H7 (cell line): ENCODE measurements around the gene DHDDS. TPM values are rescaled to one million over a fixed set of nuclear protein-coding genes. Genes with fewer than 3 reads are reported as not detected.

Experiments
- DNase-seq: peaks from one replicate; pipeline ENCODE4 v3.0.0; 2012
- H3K27me3 ChIP-seq: 2 replicates; pipeline ENCODE4 v1.6.0; 2011; ENCODE audit warnings: mild to moderate bottlenecking, low read length; ENCODE audit not compliant: control insufficient read depth, insufficient read depth
- H3K36me3 ChIP-seq: replicated peaks from 2 replicates; pipeline ENCODE4 v1.5.1; 2011; ENCODE audit warnings: low read length; ENCODE audit not compliant: control insufficient read depth, insufficient read depth
- H3K4me3 ChIP-seq: 2 replicates; pipeline ENCODE4 v1.5.1; 2011; ENCODE audit warnings: low read depth, mild to moderate bottlenecking, control low read depth, low read length, moderate library complexity; ENCODE audit not compliant: insufficient read depth
- total RNA-seq: library from RNA; depleted of rRNA; stranded (reverse); fragments of >200 nt; shearing (Covaris generic); gene quantifications from 2 replicates; pipeline ENCODE4 v1.2.3, GENCODE V29; 2014; rRNA removed

Gene DHDDS
- total RNA-seq, 1 experiment from 2014 or later: 60.0 TPM

DNA sequence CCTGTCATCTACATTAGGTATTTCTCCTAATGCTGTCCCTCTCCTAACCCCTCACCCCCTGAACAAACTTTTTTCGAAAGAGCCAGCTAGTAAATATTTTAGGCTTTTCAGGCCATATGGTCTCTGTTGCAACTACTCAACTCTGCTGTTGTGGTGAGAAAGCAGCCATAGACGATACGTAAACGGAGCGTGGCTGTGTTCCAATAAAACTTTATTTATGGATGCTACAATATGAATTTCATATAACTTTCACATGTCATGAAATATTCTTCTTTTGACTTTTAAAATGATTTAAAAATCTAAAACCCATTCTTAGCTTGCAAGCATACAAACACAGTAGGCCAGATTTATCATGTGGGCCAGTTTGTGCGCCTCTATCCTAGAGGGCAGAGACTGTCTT, 86.2 kb downstream of the DHDDS start:
- no peaks in the 10 kb centered on the region; the same call in 1 of the 2 replicates for H3K27me3 ChIP-seq
- no peaks in the 10 kb centered on the region for H3K36me3 ChIP-seq
- no peak overlapping the region for H3K4me3 ChIP-seq
- DNase-seq: no peak

DNA sequence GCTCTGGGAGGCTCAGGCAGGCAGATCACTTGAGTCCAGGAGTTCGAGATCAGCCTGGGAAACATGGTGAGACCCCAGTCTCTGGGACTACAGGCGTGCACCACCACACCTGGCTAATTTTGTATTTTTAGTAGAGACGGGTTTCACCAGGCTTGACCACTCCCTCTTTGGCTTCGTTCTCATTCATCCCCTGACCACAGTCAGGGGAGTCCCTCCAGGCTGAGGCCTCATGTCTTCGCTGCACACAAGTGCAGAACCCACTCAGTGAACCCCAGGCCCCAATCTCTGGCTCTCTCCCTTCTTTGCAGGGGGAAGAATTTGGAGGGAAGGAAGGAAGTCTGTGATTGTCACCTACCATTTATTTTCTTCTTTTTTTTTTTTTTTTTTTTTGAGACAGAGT, 88.2 kb downstream of the DHDDS start:
- Histone ChIP-seq H3K36me3 (no peaks in the 10 kb centered on the region), H3K4me3 (no peak overlapping the region), H3K27me3 (no peaks in the 10 kb centered on the region; the same call in 1 of the 2 replicates)
- DNase-seq: no peak

Other genes with a start within 250 kb of the DHDDS start
- gene CATSPER4, start 241.7 kb upstream of the DHDDS start, total RNA-seq: 0.10 and 0.33 TPM in 2 replicates
- 60.1 and 69.7 TPM in 2 replicates for gene CEP85, start 198.1 kb upstream of the DHDDS start, total RNA-seq
- gene SH3BGRL3, start 152.2 kb upstream of the DHDDS start, total RNA-seq: 40.8 and 56.7 TPM in 2 replicates
- gene UBXN11, start 125.7 kb upstream of the DHDDS start, total RNA-seq: 13.4 and 14.6 TPM in 2 replicates
- gene CD52, start 114.4 kb upstream of the DHDDS start, total RNA-seq: 5.1 and 8.3 TPM in 2 replicates
- gene CRYBG2, start 78.2 kb upstream of the DHDDS start, total RNA-seq: 7.9 and 8.7 TPM in 2 replicates
- not detected in 2 replicates for gene ZNF683, start 59.6 kb upstream of the DHDDS start, total RNA-seq
- 863 and 868 TPM in 2 replicates for gene LIN28A, start 21.5 kb upstream of the DHDDS start, total RNA-seq
- gene HMGN2, start 40.1 kb downstream of the DHDDS start, total RNA-seq: 488 and 543 TPM in 2 replicates
- gene RPS6KA1, start 97.4 kb downstream of the DHDDS start, total RNA-seq: 101 and 121 TPM in 2 replicates